ENCODE measurements around the gene HP1BP3. TPM values are rescaled to one million over a fixed set of nuclear protein-coding genes. Genes with fewer than 3 reads are reported as not detected.

HP1BP3 gene
- total and polyA plus RNA-seq, 2 experiments from 2014 or later: 89.1 to 112 TPM

- H4K20me1 ChIP-seq (replicated peaks; ENCODE audit: insufficient read depth): no peaks in the 10 kb centered on the region; the same call in none of the 2 replicates
- ATAC-seq: peak; percentile 89
- Mint-ChIP-seq H3K36me3 (ENCODE audit: low read depth) (peaks cover 18% of the 10 kb centered on the region), H3K4me3 (no peak overlapping the region), H3K27me3 (ENCODE audit: insufficient read depth, low read depth, poor library complexity) (no peaks in the 10 kb centered on the region), H3K9me3 (no peaks in the 10 kb centered on the region; the same call in 2 of the 3 replicates), H3K27ac (no peak overlapping the region), H3K4me1 (no peaks in the 10 kb centered on the region; the same call in 2 of the 3 replicates)
- no peaks in the 10 kb centered on the region for H3K4me1 ChIP-seq (ENCODE audit: insufficient read depth)
- no peaks in the 10 kb centered on the region for H3K27me3 ChIP-seq (ENCODE audit: insufficient read depth)
- TF ChIP-seq STAT1 (IDR thresholded peaks at IDR 0.05; ENCODE audit: unreplicated experiment) (no peak), CREB1 (CRISPR knock-in tag; IDR thresholded peaks at IDR 0.05; ENCODE audit: low read depth) (no peak), NANOG (IDR thresholded peaks at IDR 0.05; ENCODE audit: borderline replicate concordance) (no peak), REST (IDR thresholded peaks at IDR 0.05; ENCODE audit: unreplicated experiment) (no peak), EZH2 (IDR thresholded peaks at IDR 0.05; ENCODE audit: low read depth, unreplicated experiment) (no peak), EZH2phosphoT487 (IDR thresholded peaks at IDR 0.05; ENCODE audit: unreplicated experiment) (no peak)
- H3F3A ChIP-seq (replicated peaks; ENCODE audit: low read depth): no peaks in the 10 kb centered on the region
- peaks cover 10% of the 10 kb centered on the region for H3K36me3 ChIP-seq (ENCODE audit: insufficient read depth)
- H3K4me2 ChIP-seq: no peak overlapping the region
- H2AFZ ChIP-seq: no peak overlapping the region
- peak; percentile 11 for DNase-seq (ENCODE audit: low spot score)
- no peak overlapping the region for H3K4me3 ChIP-seq
- no peak overlapping the region for H3K27ac ChIP-seq (ENCODE audit: low read depth)
- H3K79me2 ChIP-seq (replicated peaks; ENCODE audit: insufficient read depth): no peaks in the 10 kb centered on the region
- no peaks in the 10 kb centered on the region for H3K9me2 ChIP-seq (ENCODE audit: insufficient read depth)
Measured at GRCh38 chr1:20819818-20820217, 32.7 kb upstream of the HP1BP3 start.

DNA sequence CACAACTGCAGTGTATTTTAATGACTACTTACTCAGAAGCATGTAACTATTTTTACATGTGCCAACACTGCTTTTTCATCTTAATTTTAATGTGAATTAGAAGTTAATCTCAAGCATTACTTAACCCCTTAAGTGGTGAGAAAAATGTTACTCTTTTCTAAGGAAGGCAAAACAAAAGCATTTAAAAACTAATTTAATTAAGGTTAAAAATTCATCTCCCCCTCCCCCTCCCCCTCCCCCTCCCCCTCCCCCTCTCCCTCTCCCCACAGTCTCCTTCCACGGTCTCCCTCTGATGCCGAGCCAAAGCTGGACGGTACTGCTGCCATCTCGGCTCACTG, 27.4 kb upstream of the HP1BP3 start:
- Histone ChIP-seq H3K36me3 (ENCODE audit: insufficient read depth) (peaks cover 11% of the 10 kb centered on the region; the same call in 1 of the 2 replicates), H3K27ac (ENCODE audit: low read depth) (no peak overlapping the region), H3K79me2 (replicated peaks; ENCODE audit: insufficient read depth) (no peaks in the 10 kb centered on the region), H3F3A (replicated peaks; ENCODE audit: low read depth) (no peaks in the 10 kb centered on the region), H2AFZ (no peak overlapping the region), H3K4me1 (ENCODE audit: insufficient read depth) (no peaks in the 10 kb centered on the region), H3K4me2 (no peak overlapping the region), H3K27me3 (ENCODE audit: insufficient read depth) (no peaks in the 10 kb centered on the region), H3K9me2 (ENCODE audit: insufficient read depth) (no peaks in the 10 kb centered on the region), H3K4me3 (no peak overlapping the region), H4K20me1 (replicated peaks; ENCODE audit: insufficient read depth) (no peaks in the 10 kb centered on the region)
- Mint-ChIP-seq H3K27ac (no peak overlapping the region), H3K9me3 (peaks cover 5% of the 10 kb centered on the region; the same call in 2 of the 3 replicates), H3K27me3 (ENCODE audit: insufficient read depth, low read depth, poor library complexity) (no peaks in the 10 kb centered on the region), H3K4me1 (no peaks in the 10 kb centered on the region), H3K36me3 (ENCODE audit: low read depth) (peaks cover 32% of the 10 kb centered on the region), H3K4me3 (no peak overlapping the region)
- ATAC-seq (no peak), DNase-seq (ENCODE audit: low spot score) (no peak)
- TF ChIP-seq ETS1 (IDR thresholded peaks at IDR 0.05): no peak
- no peak for TF ChIP-seq JUNB (IDR thresholded peaks at IDR 0.05; ENCODE audit: unreplicated experiment)
- TF ChIP-seq, protein P1, sequence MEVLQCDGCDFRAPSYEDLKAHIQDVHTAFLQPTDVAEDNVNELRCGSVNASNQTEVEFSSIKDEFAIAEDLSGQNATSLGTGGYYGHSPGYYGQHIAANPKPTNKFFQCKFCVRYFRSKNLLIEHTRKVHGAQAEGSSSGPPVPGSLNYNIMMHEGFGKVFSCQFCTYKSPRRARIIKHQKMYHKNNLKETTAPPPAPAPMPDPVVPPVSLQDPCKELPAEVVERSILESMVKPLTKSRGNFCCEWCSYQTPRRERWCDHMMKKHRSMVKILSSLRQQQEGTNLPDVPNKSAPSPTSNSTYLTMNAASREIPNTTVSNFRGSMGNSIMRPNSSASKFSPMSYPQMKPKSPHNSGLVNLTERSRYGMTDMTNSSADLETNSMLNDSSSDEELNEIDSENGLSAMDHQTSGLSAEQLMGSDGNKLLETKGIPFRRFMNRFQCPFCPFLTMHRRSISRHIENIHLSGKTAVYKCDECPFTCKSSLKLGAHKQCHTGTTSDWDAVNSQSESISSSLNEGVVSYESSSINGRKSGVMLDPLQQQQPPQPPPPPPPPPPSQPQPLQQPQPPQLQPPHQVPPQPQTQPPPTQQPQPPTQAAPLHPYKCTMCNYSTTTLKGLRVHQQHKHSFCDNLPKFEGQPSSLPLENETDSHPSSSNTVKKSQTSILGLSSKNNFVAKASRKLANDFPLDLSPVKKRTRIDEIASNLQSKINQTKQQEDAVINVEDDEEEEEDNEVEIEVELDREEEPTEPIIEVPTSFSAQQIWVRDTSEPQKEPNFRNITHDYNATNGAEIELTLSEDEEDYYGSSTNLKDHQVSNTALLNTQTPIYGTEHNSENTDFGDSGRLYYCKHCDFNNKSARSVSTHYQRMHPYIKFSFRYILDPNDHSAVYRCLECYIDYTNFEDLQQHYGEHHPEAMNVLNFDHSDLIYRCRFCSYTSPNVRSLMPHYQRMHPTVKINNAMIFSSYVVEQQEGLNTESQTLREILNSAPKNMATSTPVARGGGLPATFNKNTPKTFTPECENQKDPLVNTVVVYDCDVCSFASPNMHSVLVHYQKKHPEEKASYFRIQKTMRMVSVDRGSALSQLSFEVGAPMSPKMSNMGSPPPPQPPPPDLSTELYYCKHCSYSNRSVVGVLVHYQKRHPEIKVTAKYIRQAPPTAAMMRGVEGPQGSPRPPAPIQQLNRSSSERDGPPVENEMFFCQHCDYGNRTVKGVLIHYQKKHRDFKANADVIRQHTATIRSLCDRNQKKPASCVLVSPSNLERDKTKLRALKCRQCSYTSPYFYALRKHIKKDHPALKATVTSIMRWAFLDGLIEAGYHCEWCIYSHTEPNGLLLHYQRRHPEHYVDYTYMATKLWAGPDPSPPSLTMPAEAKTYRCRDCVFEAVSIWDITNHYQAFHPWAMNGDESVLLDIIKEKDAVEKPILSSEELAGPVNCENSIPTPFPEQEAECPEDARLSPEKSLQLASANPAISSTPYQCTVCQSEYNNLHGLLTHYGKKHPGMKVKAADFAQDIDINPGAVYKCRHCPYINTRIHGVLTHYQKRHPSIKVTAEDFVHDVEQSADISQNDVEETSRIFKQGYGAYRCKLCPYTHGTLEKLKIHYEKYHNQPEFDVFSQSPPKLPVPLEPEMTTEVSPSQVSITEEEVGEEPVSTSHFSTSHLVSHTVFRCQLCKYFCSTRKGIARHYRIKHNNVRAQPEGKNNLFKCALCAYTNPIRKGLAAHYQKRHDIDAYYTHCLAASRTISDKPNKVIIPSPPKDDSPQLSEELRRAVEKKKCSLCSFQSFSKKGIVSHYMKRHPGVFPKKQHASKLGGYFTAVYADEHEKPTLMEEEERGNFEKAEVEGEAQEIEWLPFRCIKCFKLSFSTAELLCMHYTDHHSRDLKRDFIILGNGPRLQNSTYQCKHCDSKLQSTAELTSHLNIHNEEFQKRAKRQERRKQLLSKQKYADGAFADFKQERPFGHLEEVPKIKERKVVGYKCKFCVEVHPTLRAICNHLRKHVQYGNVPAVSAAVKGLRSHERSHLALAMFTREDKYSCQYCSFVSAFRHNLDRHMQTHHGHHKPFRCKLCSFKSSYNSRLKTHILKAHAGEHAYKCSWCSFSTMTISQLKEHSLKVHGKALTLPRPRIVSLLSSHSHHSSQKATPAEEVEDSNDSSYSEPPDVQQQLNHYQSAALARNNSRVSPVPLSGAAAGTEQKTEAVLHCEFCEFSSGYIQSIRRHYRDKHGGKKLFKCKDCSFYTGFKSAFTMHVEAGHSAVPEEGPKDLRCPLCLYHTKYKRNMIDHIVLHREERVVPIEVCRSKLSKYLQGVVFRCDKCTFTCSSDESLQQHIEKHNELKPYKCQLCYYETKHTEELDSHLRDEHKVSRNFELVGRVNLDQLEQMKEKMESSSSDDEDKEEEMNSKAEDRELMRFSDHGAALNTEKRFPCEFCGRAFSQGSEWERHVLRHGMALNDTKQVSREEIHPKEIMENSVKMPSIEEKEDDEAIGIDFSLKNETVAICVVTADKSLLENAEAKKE (CRISPR knock-in tag; IDR thresholded peaks at IDR 0.05): no peak
